GM21526 (cell line): ENCODE measurements around the gene SNX5.

ENCODE experiments used
- ATAC-seq: cut with Tn5 transposase; IDR thresholded peaks from one replicate; pipeline ENCODE4 v1.9.1; 2021; ENCODE audit warnings: moderate library complexity; ENCODE audit not compliant: unreplicated experiment, low FRiP score

The SNX5 gene

GRCh38 chr20:17943343-17943742 is 25.3 kb downstream of the SNX5 start:
- ATAC-seq = peak; percentile 56

GRCh38 chr20:17941826-17942196 is 26.8 kb downstream of the SNX5 start:
- no peak for ATAC-seq

DNA sequence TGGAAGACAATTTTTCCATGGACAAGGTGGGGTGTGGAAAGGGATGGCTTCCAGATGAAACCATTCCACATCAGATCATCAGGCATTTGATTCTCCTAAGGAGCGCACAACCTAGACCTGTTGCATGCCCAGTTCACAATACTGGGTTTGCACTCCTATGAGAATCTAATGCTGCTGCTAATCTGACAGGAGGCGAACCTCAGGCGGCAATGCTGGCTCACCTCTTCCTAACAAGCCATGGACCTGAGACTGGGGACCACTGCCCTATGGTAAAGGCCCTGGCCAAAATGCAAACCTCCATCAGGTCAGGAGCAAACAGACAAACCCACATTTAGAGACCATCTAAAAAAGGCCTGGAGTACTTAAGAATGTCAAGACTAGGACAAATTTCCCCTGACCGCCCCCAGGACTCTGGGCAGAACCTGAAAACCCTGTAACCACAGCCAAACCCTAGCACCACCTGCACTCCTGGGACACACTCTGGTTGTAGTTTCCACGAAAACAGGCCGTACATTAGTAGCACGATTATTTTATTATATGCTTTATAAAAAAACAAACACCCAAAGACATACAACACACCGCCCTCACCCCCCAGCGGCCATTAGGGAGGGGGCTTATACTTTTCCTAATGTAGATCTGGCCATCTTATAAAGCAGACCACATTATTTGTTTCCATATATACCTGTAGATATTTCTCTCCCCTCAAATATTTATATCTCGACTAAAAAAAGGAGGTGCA is 27.3 kb downstream of the SNX5 start:
- ATAC-seq = no peak

- ATAC-seq = no peak
These were observed 28.2 kb downstream of the SNX5 start for GRCh38 chr20:17940224-17940971.

DNA sequence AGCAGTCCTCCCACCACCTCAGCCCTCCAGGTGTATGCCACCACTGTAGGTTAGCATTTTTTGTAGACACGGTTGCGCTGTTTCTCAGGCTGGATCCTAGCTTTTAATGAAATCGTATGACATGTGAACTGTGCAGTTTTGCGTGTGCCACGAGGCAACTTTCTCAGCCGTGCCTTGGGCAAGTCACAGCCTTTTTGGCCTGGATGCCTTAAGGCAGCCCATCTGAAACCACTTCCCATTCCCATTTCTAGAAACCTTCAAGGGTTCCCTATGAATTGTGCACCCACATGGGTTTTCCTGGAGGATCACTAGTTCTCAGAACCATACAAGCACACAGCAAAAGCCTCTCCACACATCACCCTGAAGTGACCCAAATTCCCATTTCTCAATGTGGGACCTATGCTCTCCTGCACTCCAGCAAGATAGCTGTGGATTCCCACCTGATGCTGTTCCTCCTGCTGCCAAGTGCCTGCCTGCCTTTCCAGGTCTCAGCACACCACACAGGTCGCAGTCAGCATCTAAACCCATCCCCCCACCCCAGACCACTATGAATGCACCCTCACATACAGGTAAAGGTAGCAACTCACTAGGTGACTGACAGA is 28.9 kb downstream of the SNX5 start:
- peak; percentile 6 for ATAC-seq

DNA sequence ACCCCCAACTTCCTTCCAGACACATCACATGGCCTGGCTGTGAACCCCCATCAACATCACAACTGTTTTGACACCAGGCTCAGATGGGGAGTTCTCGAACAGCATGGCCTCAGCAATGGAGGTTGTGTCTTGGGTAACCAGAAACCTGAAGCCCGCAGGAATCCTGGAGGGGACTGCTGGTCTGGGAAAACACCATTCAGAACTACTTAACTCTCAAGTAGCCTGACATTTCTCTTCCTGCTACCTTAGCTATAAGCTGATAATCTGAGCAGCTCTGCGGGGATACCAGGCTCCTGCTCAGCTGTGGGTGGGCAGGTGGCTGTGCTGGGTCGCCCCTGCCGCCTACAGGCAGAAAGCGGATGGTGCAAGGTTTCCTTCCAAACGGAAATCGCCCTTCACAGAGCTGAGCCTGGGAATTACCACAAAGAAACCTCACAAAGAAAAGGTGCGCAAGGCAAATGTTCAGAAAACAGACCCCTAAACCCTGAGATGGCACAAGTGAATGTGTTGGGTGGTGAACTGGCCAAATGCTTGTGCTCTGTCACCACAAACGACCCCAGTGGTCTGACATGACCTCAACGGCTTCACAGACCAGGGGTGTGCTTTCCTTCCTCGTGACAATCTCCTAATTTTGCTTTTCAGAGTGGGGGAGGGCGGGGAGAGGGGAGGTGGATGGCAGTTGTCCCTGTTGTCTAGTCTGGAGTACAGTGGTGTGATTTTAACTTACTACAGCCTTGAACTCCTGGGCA is 29.5 kb downstream of the SNX5 start:
- peak; percentile 77 for ATAC-seq

DNA sequence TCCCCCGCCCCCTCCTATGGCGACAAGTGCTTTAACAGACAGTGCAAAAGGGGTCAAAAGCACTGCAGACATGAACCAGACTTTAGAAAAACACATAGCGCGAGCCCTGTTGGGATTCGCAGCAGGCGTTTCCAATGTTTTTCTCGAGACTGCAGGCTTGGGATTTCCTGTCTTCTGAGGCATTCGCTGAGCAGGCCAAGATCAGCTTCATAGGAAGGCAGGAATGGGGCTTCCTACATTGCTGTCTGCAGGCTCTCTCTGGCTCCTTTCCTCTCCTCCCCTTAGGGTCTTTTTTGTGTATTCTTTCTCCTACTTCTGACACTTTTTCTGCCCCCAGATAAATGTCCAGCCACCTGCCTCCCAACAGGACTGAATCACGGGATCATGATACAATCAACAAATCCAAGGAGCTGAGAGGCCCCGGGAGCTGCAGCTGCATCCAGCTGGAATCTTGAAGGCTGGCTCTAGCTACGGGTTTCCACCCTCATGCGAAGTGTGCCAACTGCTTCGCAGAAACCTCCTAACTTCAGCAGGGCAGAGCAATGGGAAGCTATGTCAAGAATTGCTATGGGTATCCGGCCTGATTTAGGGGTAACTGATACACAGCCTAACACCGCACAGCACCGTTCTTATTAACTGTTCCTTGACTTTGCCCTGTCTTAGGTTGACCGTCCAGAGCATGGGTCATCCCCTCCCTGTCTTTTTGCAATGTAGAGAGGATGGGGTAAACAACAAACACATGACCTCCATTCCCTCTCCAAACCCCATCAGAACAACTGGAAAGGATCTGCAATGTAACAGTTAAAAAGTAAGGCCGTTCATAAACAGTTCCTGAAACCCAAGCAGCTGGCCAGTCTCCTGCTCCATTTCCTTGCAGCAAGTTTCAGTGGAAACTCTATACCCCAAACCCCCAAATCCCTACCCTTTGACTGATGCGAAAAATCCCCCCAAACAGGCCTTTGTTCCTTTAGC is 31.5 kb downstream of the SNX5 start:
- no peak for ATAC-seq

GRCh38 chr20:17936286-17936760 is 32.3 kb downstream of the SNX5 start:
- no peak for ATAC-seq

GRCh38 chr20:17935761-17936160 is 32.8 kb downstream of the SNX5 start:
- ATAC-seq = no peak

GRCh38 chr20:17935186-17935585 is 33.4 kb downstream of the SNX5 start:
- no peak for ATAC-seq

- no peak for ATAC-seq
These were observed 34.3 kb downstream of the SNX5 start for GRCh38 chr20:17934141-17934862.

DNA sequence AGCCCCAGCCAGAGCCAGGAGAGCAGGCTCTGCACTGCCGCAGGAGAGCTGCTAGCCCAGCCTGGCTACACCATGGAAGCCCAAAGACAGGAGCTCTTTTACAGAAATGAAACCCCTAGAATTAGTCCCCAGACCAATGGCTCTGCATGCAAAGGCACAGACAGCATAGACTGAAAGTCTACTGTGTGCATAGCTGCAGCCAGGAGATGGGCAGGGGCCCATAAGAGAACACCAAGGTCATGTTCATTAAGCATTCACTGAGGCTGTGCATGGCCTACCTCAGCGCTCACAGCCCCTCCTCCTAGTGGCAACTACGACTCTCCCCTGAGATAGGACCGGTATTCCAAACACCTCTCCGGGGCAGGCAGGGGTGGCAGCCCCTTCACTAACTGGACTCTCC is 34.9 kb downstream of the SNX5 start:
- ATAC-seq = no peak

GRCh38 chr20:17933121-17933520 is 35.5 kb downstream of the SNX5 start:
- ATAC-seq = no peak

- no peak for ATAC-seq
These were observed 36.2 kb downstream of the SNX5 start for GRCh38 chr20:17932396-17932795.

DNA sequence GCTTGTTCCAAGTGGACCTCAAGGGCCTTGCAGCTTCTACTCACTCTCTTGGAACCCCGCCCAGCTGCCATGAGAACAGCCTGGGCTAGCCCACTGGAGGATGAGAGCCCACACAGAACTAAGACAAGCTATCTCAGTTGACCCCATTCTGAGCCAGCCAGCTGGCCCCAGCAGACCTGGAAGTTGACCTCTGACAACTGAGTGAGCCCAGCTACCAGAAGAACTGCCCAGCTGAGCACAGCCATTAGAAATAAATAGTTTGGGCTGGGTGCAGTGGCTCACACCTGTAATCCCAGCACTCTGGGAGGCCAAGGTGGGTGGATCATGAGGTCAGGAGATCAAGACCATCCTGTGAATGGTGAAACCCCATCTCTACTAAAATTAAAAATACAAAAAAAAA is 37.1 kb downstream of the SNX5 start:
- no peak for ATAC-seq

- no peak for ATAC-seq
These were observed 39.8 kb downstream of the SNX5 start for GRCh38 chr20:17928633-17929311.

DNA sequence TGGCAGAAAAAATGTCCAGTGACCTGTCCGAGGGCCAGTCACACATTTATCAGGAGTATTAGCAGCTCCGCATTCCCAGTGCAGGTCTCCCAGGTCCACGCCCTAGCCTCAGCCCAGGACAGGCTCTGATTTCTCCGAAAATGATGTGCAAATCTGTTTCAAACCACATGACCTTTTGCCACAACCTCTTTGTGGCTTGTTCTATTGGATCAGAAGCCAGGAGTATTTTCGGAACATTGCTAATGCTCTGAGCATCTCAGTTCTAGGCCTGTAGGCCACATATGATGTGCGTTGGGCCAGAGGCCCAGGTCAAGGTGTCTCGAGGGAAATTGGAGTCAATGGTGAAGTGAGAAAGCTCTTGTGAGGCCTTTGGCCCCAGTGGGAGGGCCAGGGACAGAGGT is 40.4 kb downstream of the SNX5 start:
- ATAC-seq = no peak

GRCh38 chr20:17925940-17926300 is 42.7 kb downstream of the SNX5 start:
- no peak for ATAC-seq
